Left renal pelvis (tissue), 4 donors: ENCODE measurements around the gene RIOK3. TPM values are rescaled to one million over a fixed set of nuclear protein-coding genes. Genes with fewer than 3 reads are reported as not detected.
A peak's percentile ranks its signal among the peaks of the same experiment; 100 is the strongest.
"Not testable (repeated sequence)": the region's sequence is repeated elsewhere in the genome, so short reads cannot be mapped to it uniquely, and the experiment has no call there.

Experiments
- DNase-seq, 4 donors: peaks; one replicate each; pipeline ENCODE4 v3.0.0-alpha.2; 2013; ENCODE audit warnings: low read depth in 4 of 4, low spot score in 3 of 4
- polyA plus RNA-seq, 4 donors: library from polyadenylated mRNA; unstranded; fragments of 120-200 nt; gene quantifications; one replicate each; pipeline ENCODE4 v1.2.1, GENCODE V29; 2013; ENCODE audit not compliant: insufficient read length in 4 of 4

RIOK3 gene
- polyA plus RNA-seq, 4 donors = 66.7 to 86.8 (median 77.9) TPM

DNA sequence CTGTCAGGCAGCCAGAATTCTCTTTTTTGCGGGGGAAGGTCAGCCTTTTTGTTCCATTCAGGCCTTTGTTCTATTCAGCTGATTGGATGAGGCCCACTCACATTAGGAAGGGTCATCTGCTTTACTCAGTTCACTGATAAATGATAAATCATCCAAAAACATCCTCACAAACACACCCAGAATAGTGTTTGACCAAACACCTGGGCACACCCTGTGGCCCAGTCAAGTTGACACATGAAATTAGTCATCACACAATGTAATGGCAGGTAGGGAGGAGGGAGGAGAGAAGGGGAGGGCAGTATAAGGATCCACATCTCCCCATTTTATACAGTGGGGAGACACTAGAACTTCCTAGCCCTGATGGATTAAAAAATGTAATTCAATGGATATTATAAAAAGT, 41.9 kb downstream of the RIOK3 start:
- DNase-seq = no peak

DNA sequence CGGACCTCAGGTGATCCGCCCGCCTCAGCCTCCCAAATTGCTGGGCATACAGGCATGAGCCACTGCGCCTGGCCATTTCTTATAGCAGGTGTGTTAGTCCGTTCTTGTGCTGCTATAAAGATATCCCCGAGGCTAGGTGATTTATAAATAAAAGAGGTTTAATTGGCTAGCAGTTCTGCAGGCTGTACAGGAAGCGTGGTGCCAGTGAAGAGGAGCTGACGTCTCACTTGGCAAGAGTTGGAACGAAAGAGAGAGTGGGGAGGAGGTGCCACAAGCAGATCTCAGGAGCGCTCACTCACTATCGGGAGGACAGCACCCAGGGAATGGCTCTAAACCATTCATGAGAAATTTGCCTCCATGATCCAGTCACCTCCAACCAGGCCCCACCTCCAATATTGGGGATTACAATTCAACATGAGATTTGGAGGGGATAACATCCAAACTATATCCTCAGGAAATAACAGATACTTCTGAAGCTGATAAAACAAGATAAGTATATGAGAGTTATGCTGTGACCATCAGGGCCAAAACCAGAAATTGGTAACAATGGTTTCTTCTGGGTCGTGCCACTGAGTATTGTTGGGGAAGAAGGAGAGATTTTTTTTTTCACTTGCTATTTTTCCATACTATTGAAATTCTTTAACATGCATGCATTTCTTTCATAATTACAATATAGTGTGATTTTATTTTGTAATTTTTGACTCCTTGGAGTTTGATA, 42.8 kb downstream of the RIOK3 start:
- DNase-seq = no peak

DNA sequence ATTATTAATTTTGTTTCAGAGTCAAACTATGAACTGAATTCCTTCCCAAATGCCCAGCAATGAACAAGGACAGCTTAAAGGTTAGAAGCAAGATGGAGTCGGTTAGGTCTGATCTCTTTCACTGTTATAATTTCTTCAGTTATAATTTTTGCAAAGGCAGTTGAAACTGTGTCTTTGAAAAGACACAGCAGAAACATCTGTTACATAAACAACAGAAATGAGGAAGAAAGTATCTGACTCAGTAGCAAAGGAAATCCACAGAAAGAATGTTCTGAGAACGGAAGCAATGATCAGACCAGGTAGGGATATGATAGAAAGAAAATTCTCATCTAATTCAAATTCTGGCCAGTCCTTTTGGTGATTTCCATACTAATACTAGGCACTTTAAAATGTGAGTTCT, 45.0 kb downstream of the RIOK3 start:
- DNase-seq = no peak

DNA sequence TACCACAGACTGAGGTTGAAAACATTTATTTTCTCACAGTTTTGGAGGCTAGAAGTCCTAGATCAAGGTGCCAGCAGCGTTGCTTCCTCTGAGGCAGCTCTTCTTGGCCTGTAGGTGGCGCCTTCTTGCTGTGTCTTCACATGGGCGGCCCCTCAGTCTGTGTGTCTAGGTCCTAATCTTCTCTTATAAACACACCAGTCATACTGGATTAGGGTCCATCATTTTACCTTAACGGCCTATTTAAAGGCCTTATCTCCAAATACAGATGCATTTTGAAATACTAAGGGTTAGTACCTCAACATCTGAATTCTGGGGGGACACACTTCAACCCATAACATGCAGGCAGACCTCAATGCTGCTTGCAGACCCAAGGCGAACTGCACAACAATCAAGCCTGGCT, 45.8 kb downstream of the RIOK3 start:
- no peak for DNase-seq

DNA sequence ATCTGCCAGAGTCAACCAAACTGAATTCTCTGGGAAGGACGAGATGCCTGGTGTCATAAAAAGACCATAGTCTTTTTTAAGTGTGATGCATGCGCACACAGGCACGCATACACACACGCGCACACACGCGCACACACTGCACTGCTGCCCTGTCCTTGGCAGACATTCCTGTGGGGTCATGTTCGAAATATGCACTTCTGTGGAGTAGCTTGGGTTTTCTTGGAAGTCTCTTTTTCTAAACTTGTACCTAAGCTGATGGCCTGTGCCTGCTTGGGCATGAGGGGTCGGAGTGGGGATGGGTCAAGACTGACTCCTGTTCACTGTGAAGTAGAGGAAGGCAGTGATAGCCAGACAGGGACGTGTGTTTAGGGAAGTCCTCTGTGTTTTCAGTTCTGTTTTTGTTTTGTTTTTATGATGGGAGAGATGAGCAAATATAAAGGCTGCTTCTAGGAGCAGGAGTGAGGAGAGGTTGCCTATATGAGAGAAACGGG, 46.2 kb downstream of the RIOK3 start:
- no peak for DNase-seq

DNA sequence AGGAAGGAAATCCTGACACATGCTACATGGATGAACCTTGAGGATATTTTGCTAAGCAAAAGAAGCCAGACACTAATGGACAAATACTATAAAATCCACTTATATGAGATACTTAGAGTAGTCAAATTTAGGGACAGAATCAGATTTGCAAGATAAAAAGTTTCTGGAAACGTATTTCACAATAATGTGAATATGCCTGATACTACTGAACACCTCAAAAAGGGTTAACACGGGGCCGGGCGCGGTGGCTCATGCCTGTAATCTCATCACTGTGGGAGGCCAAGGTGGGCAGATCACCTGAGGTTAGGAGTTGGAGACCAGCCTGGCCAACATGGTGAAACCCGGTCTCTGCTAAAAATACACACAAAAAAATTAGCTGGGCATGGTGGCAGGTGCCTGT, 48.5 kb downstream of the RIOK3 start:
- DNase-seq = no peak

DNA sequence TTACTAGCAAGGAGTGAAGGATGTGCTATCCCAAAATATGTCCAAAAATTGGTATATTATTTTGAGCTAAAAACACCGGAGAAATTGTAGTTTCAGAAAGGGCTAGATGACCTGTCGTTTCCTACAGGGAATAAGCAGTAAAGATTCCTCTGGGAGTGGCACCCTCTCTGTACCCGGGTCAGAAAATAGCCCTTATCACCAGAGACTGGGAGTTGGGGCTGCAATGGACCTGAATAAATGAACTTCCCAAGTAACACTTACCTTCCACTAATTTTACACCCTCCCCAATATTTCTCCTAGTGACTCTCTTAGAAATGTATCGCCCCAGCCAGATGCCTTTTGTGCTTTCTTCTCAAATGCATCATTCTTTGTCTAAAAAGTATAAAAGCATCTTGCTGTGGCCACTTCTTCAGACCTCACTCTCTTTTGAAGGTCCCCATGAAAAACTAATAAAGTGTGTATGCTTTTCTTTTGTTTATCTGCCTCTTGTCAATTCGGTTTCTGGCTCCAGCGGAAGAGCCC, 49.5 kb downstream of the RIOK3 start:
- DNase-seq = no peak

DNA sequence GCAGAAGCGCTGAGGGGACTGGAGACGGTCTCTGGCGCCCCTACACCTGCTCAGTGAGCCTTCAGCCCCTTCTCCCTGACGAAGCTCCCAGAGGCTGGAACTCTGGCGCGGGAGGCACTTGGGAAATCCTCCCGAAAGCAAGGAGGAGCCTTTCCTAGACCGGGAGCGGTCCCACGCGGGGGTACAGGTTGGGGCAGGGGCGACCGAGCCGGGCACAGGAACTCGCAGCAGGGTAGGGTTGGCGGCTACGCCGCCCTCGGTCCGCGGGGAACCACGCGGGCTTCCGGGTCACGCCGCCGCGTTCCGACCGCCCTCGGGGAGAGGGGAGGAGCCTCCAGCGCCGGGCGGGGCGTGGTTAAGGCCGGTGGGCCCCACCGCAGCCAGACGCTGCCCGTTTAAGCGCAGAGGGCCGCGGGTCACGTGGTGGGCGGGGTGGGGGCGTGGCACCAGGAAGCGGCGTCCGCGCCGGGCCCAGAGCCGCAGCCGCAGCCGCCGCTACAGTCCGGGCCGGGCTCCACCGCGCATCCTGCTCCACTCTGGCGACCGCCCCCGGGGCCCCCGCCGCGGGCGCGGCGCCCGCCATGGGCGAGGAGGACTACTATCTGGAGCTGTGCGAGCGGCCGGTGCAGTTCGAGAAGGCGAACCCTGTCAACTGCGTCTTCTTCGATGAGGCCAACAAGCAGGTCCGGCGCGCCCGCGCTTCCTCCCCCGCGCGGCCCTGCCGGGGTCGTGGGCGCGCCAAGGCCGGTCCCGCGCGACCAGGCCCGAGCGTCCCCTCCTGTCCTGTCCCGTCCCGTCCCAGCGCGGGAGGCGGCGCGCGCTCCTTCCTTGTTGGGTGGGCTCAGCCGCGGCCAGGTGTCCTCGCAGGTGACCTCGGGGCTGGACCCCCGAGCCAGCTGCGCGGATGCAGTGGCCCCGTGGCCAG, 50.2 kb downstream of the RIOK3 start, which contains the start of gene RMC1:
TSS of gene RMC1 (plus strand) at position 474 of the 925 bp plus-strand sequence. CDS start at position 582, 108 bp downstream.
- DNase-seq = peak; percentile 82 to 89 (median 86)

DNA sequence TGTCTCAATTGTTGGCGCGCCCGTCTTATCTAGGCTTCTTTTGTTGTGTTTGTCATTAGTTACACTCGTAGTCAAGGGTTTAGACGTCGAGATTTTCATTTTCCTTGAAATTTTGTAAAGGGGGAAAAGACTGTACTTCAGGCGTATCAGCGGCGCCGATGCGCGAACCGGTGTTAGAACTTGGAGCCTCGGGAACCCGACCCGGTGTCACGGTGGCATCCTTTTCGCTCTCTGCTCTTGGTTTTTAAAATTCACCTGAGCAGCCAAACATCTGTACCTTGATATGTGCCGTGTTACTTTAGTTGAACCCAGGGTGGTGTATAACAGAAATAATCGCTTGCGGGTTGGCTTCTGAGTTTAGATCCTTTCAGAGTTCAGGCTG, 50.9 kb downstream of the RIOK3 start:
- DNase-seq = no peak

DNA sequence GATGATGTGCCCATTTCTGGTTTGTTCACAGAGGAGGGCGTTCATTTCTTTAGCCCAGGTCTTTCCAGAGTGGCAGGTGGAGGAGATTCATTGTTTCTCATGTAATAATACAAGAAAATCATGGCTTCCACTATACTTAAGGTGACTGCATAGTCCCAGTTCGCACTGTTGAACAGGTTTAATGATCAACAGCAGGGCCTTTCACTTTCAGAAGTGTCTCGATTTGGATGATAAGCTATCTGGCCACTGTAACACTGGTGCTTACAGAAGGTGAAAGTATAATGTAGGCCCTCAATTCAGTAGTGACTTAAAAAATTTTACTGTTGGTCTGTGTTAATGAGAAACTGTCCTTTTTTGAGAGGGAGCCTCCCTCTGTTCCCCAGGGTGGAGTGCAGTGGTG, 51.6 kb downstream of the RIOK3 start:
- DNase-seq = no peak

DNA sequence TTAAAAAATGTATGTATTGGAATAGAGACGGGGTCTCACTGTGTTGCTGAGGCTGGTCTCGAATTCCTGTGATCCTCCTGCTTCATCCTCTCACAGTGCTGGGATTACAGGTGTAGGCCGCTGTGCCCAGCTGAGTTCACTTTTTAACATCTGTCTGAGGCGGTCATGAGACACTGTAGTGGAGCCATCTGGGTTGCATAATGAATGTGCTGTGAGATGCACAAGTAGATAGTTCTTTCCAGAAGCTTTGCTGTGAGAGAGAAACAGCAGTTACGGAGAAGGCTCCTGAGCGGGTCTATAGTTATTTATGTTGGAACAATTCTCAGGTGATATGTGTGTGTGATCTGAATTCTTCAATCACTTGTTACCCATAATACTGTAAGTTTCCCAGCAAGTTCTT, 53.3 kb downstream of the RIOK3 start:
- no peak for DNase-seq

DNA sequence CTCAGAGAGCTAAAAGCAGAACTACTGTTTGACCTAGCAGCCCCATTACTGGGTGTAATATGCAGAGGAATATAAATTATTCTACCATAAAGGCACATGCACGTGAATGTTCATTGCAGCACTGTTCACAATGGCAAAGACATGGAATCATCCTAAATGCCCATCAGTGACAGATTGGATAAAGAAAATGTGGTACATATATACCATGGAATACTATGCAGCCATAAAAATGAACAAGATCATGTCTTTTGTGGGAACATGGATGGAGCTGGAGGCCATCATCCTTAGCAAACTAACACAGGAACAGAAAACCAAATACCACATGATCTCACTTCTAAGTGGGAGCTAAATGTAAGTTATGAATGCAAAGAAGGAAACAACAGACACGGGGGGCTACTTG, 57.8 kb downstream of the RIOK3 start:
- DNase-seq = not testable (repeated sequence)

DNA sequence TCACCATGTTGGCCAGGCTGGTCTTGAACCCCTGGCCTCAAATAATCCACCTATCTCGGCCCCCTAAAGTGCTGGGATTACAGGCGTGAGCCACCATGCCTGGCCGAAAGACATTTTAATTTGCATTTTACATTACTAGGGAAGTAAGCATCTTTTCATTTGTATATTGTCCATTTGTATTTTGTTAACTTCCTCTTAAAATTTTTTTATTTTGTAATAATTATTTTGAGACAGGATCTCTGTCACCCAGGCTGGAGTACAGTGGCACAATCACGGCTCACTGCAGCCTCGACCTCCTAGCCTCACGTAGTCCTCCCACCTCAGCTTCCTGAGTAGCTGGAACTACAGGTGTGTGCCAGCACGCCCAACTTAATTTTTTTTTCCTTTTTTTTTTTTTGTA, 59.1 kb downstream of the RIOK3 start:
- not testable (repeated sequence) for DNase-seq

DNA sequence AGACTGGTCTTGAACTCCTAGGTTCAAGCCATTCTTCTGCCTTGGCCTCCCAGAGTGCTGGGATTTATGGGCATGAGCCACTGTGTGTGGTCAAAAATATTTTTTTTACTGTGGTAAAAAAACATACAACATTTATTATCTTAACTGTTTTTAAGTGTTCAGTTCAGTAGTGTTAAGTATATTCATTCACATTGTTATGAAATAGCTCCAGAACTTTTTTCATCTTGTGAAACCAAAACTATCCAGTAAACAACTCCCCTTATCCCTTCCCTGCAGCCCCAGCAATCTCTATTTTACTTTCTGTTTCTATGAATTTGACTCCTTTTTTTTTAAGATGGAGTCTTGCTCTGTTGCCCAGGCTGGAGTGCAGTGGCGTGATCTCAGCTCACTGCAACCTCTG, 59.6 kb downstream of the RIOK3 start:
- DNase-seq = no peak

DNA sequence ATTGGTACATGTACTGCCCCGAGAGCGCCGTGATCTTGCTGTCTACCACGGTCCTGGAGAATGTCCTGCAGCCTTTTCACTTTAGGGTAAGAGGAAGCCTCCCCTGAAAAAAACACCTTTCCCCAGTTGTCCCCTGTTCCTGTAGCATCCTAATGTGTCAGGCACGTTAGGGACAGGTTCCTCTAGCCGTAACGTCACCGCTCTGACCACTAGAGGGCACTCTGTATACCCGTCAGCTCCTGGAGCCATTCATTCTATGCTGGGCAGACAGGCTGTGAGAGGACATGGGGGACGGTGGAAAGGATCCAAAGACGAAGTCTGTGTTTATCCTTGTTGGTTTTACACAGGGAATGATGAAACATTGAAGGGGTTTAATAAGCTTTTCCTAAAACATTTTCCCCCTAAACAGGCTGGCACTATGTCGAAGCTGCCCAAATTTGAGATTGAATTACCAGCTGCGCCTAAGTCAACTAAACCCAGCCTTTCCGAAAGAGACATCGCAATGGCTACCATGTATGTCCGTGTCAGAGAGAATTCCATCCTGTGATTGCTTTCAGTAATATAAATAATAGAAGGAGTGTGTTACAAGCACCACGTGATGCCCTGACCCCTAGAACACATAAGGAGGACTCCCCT, 62.9 kb downstream of the RIOK3 start:
- DNase-seq = peak in 2 of 4 donors; percentile 56 to 63

DNA sequence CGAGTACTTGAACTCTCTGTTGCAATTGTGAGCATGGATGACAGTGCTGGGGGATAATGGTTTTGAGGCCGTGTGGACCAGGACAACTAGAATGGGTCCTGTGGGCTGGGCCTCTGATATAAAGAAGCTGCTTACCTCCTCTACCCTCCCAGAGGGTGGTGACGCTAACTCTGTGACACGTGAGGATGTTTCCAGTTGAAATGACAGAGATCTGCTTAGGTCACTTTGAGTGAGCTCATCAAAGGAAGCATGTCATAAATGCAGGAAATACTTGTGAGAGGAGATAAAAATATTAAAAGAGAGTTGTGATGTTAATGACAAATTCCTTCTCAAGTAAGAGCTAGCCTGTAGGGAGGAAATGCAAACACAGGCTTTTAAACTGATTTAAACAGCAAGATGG, 66.6 kb downstream of the RIOK3 start:
- DNase-seq = no peak

DNA sequence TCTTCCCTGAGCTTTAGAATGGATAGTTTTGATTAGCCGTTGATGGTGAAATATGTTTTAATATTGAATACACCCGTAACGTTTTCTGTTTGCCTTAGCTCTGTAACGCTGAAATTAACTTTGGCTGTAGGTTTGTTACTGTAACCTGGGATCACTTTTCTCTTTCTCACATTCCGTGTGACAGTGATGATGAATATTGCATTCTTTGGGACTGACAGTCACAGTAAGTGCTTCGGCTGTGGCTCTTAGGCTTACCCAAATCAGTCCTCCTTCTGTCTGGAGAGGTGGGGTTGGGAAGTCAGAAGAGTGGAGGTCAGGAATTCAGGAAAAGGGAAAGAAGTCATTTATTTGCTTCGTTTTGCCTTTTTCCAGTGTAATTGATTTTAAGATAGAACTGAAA, 68.2 kb downstream of the RIOK3 start:
- DNase-seq = no peak

DNA sequence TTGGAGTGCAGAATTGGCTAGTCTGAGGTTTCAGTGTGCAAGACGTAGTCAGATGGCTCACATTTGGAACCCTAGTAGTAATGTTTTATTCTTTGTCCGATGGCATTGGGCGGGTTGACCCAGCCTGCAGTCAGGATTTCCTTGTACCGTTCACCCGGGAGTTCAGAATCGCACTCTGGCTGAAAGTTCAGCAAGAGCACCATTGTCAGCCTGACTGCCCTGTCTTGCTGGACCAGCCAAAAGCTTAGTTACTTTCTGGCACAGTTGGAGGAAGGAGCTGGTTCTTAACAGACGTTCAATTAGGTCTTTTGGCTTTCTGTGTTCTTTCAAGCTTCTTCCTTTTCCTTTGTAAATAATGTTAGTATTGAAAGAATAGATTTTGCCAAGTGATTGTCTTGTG, 68.8 kb downstream of the RIOK3 start:
- DNase-seq = no peak

DNA sequence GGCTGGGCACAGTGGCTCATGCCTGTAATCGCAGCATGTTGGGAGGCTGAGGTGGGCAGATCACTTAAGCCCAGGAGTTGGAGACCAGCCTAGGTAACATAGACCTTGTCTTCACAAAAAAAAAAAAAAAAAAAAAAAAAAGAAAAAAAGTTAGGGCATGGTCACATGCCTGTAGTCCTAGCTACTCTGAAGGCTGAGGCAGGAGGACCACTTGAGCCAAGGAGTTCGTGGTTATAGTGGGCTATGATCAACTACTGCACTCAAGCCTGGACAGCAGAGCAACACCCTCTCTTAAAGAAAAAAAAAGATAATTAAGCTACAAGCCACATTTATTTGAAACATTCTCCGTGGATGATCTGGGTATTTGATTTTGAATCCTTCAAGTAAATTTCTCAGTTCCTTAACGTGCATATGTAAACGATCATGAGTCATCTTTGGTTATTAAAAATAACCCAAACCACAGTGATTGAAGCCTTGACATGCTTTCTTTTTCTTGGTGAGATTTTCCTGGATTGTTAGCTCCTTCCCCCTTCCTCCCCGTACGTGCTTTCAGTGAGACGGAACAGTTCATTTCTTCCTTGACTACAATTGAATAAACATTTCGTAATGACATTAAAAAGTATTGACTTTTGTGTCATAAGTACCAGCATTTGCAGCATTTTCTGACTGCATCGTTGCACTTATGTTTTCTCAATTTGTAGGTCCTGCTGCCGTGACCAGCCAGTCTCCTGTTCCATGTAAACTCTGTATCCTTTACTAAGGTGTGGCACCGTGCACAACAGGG, 70.5 kb downstream of the RIOK3 start:
- DNase-seq = no peak

DNA sequence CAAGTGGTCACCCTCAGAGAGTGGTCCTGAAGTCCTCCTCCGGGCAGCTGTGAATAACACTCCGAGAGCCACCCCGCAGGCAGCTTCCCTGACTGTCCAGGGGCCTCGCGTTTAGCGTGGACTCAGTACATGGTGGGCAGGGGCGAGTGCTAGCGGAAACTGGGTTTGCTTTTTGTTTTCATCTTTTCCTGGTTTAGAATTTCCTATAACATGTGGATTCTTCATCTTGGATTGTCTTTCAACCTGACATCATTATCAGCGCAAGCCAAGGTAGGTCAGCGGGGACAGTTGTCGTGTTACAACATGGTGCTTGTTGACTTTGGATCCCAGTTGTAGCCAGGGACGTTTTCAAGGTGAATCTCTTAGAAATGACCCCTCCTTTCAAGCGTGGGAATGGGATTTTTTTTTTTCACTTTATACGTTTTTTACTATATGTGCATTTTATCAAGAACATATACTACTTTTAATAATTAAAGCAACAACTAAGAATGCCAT, 71.2 kb downstream of the RIOK3 start:
- DNase-seq = no peak
